HG02885 (cell line): ENCODE data around the gene RABEP2.
"Not testable (repeated sequence)": the region's sequence is repeated elsewhere in the genome, so short reads cannot be mapped to it uniquely, and the experiment has no call there.

Experiments used
- ATAC-seq: cut with Tn5 transposase; IDR thresholded peaks from one replicate; pipeline ENCODE4 v1.9.1; 2021; ENCODE audit warnings: mild to moderate bottlenecking; ENCODE audit not compliant: unreplicated experiment, poor library complexity

The RABEP2 gene

GRCh38 chr16:28933171-28933570 is 8.1 kb upstream of the RABEP2 start:
- no peak for ATAC-seq

GRCh38 chr16:28932339-28933141 is 7.5 kb upstream of the RABEP2 start:
- no peak for ATAC-seq

DNA sequence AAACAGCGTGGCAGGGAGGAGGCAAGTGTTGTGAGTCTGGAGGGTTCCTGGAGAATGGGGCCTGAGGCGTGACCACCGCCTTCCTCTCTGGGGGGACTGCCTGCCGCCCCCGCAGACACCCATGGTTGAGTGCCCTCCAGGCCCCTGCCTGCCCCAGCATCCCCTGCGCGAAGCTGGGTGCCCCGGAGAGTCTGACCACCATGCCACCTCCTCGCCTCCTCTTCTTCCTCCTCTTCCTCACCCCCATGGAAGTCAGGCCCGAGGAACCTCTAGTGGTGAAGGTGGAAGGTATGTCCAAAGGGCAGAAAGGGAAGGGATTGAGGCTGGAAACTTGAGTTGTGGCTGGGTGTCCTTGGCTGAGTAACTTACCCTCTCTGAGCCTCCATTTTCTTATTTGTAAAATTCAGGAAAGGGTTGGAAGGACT is 6.8 kb upstream of the RABEP2 start, which contains the start of gene CD19:
Gene CD19, plus strand, starts transcription at position 171 of the 425 bp plus-strand sequence. Its CDS starts 30 bp downstream, at position 201.
- ATAC-seq: no peak

DNA sequence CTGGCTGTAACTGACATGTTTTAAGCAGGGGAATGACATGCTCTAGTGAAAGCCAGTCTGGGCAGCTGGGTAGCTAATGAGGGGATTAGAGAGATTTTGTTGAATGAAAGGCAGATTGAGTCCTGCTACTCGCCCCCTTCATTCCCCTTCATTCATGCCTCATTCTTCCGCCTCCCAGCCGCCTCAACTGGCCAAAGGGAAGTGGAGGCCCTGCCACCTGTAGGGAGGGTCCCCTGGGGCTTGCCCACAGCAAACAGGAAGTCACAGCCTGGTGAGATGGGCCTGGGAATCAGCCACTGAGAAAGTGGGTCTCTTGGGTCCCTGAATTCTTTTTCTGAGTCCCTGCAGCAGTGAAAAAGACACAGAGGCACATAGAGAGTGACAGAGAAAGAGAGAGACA is 5.6 kb upstream of the RABEP2 start:
- no peak for ATAC-seq

GRCh38 chr16:28930203-28930602 is 5.2 kb upstream of the RABEP2 start:
- no peak for ATAC-seq

DNA sequence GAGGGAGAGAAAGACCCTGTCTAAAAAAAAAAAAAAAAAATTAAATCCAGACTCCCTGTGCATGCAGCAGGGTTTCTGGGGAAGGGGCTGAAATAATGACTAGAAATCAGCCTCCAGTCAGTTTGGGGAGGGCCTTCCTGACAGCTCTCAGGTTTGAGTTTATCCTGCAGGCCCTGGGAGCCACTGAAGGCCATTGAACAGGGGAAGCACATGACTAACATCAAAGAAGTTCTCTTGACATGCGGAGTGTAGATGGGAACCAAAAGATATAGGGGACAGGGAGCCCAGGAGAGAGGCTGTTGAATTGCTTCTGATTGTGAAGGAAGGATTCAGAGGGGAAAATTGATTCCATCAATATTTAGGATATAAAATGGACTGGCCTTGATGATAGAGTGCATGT is 2.8 kb upstream of the RABEP2 start:
- ATAC-seq: no peak

DNA sequence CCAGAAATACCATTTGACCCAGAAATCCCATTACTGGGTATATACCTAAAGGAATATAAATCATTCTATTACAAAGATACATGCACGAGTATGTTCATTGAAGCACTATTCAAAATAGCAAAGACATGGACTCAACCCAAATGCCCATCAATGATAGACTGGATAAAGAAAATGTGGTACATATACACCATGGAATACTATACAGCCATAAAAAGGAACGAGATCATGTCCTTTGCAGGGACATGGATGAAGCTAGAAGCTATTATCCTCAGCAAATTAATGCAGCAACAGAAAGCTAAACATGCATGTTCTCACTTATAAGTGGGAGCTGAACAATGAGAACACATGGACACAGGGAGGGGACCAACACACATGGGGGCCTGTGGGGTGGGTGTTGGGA is 1.2 kb upstream of the RABEP2 start:
- ATAC-seq: not testable (repeated sequence)

GRCh38 chr16:28925386-28926228 is 569 bp upstream of the RABEP2 start:
- peak; percentile 32 for ATAC-seq

GRCh38 chr16:28924399-28924761 is 658 bp downstream of the RABEP2 start:
- no peak for ATAC-seq

DNA sequence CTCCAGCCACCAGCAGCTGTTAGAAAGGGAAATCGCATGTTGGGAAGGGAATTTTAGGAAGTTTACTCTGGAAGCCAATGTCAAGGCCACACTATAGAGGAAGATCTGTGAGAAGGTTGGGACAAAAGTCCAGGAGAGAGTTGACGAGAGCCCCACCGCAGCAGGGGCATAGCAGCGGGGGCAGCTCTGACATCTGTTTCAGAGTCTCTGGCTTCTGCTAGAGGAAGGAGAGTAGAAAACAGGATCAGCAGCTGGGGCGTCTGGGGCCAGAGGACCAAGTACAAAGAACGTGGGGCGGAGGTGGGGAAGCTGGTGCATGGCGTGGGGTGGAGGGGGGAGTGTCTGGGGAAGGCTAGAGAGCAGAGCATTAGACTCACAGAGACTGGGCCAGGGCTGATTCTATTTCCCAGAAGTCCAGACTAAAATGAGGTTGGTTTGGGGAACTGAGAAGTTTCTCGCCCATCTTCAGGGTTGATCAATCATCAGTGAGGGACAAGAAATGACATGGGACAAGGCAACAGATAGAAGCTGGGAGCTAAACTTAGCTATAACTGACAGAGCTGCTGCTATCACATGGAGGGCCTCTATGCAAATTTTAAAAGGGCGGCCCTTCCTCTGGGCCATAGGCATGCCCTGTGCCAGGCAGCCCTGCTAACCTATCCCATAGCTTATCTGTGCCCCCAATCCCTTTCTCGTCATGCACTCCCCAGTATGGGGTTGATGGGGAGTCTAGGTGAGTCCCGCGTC is 1.2 kb downstream of the RABEP2 start:
- peak; percentile 52 for ATAC-seq

DNA sequence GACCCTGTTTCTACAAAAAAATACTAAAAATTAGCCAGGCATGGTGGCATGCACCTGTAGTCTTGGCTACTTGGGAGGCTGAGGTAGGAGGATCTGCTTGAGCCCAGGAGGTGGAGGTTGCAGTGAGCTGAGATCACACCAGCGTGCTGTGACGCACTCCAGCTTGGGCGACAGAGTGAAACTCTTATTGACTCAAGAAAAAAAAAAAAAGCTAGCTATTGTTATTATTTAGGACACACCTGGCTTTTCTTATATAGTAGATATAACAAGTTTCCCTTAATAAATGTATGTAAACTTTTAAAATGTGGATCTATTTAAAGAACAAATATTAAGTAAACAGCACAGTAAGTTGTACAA is 1.8 kb downstream of the RABEP2 start:
- no peak for ATAC-seq

DNA sequence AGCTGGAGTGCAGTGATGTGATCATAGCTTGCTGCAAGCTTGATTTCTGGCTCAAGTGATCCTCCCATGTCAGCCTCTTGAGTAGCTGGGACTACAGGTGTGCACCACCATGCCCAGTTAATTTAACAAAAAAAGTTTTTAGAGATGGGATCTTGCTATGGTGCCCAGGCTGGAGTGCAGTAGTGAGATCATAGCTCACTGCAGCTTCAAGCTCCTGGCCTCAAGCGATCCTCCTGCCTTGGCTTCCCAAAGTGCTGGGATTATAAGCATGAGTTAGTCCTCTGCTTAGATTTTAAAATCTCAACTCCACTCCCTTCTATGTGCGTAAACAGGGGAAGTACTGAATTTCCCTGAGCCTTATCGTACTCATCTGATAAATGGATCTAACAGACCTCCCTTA is 6.3 kb downstream of the RABEP2 start:
- no peak for ATAC-seq

DNA sequence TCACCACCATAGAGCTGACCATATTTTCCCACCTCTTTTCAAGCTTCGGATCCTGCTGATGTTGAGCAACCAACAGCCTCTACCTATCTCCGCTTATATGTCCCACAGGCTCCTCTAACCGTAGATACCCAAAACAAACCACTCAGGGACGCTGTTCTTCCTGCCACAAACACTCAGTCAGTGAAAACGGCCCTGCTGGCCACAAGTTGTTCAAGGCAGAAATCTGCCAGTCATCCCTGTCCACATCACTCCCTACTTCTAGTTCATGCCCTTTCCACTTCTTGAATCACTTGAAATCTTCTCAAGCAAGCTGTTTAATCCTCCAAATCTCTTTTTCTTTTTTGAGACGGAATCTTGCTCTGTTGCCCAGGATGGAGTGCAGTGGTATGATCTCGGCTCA is 7.9 kb downstream of the RABEP2 start:
- ATAC-seq: no peak

- no peak for ATAC-seq
Measured at GRCh38 chr16:28915181-28915580, 9.9 kb downstream of the RABEP2 start.

DNA sequence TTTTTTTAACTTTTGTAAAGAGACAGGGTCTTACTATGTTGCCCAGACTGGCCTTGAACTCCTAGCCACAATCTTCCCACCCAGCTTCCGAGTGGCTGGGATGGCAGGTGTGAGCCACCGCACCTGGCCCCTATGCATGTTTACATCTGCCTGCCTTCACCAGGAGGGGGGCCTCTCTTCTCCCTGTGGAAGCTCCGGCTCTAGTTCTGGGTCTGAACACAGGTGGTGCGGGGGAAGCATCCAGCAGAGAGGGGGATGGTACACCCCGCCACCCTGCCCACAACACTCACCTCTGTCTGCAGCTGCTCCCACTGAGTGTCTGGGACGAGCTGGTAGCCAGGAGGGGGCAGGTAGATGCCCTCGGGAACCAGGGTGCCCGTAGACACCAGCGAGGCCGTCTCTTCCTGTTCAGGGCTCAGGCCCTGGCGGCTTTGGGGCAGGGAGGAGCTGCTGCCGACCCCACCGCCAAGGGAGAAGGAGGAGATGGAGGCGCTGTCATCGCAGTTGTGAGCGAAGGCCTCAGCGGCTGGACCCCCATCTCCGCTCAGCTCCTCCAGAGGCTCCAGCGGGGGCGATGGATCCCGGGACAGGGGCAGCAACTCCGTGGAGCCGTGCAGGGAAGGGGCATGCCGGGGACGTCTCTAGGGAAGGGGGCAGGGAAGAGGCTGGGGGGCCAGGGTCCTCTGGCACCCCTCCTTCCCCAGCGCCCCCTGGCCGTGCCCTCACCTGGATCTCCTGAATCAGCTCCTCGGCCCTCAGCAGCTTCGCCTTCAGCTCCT is 10.9 kb downstream of the RABEP2 start:
- ATAC-seq: no peak

DNA sequence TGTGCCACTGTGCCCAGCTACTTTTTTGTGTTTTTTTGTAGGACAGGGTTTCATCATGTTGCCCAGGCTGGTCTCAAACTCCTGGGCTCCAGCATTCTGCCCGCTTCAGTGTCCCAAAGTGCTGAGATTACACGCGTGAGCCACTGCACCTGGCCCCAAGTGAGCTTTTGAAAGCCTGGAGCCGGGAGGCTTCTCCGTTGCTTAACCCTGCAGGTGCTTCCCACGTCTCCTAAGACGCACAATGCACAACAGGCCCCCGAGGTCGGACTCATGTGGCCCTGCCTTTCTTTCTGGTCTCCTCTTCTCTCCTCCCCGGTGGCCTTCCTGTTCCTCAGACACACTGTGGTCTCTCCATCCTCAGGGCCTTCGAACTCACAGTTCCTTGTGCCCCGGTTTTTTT is 12.5 kb downstream of the RABEP2 start:
- no peak for ATAC-seq

GRCh38 chr16:28910086-28911031 is 14.7 kb downstream of the RABEP2 start:
- no peak for ATAC-seq

GRCh38 chr16:28905800-28906372 is 19.2 kb downstream of the RABEP2 start:
- no peak for ATAC-seq
